Left lung (tissue), 10 donors: Measurements from ENCODE around the gene MFSD6L. TPM values are rescaled to one million over a fixed set of nuclear protein-coding genes. Genes with fewer than 3 reads are reported as not detected.

ENCODE experiments used
- ATAC-seq: fragments of 200-7000 bp; cut with Tn5 transposase; one replicate; pipeline ENCODE4 v1.9.1; 2020; ENCODE audit warnings: moderate library complexity
- DNase-seq, 4 donors: peaks; one replicate each; pipeline ENCODE4 v3.0.0-alpha.2; 2013 to 2020
- H3K27ac ChIP-seq, 2 donors: fragments of 200-600 bp; sonication (generic) in 1 of 2; one replicate each; pipeline versions ENCODE4 v1.5.0 to v1.8.0; 2020 to 2021
- H3K27me3 ChIP-seq, 2 donors: fragments of 200-600 bp; sonication (generic) in 1 of 2; one replicate each; pipeline versions ENCODE4 v1.5.0 to v1.8.0; 2020 to 2021
- H3K36me3 ChIP-seq, 2 donors: fragments of 200-600 bp; sonication (generic) in 1 of 2; one replicate each; pipeline versions ENCODE4 v1.5.0 to v1.8.0; 2020 to 2021
- H3K4me1 ChIP-seq, 2 donors: fragments of 200-600 bp; one replicate each; pipeline ENCODE4 v1.8.0; 2021
- H3K4me3 ChIP-seq, 2 donors: fragments of 200-600 bp; sonication (generic) in 1 of 2; one replicate each; pipeline versions ENCODE4 v1.5.0 to v1.8.0; 2020 to 2021; ENCODE audit warnings: mild to moderate bottlenecking in 1 of 2
- H3K9me3 ChIP-seq, 2 donors: fragments of 200-600 bp; sonication (generic) in 1 of 2; one replicate each; pipeline versions ENCODE4 v1.5.0 to v1.8.0; 2020 to 2021
- CTCF ChIP-seq, 2 donors: fragments of 200-600 bp; sonication (generic) in 1 of 2; IDR thresholded peaks; one replicate each; pipeline versions ENCODE4 v1.5.0 to v1.8.0; 2021; ENCODE audit warnings: antibody characterized with exemption in 2 of 2
- intact Hi-C, 2 donors: fragments of 100-400 bp; cut with DNase I; formaldehyde crosslinking; loops; one replicate each; pipeline versions ENCODE4 v1.11.2 to v1.14.2; 2022
- polyA plus RNA-seq, 6 donors: library from polyadenylated mRNA; unstranded; fragments of 120-200 nt; gene quantifications; one replicate each; pipeline ENCODE4 v1.2.1, GENCODE V29; 2013; ENCODE audit not compliant: insufficient read length in 6 of 6
- total RNA-seq, 2 donors: library from RNA; stranded (reverse); fragmentation: NEBNext Ultra II Directional; extraction: Animal tissue kit (Norgen Biotek cat#: 25700); gene quantifications; one replicate each; pipeline ENCODE4 v1.2.1, GENCODE V29; 2021
- donor health status: DM: no; HTN: yes; CAD: no.
- donor health status: DM: no; HTN: no; CAD: no.

The MFSD6L gene
- total and polyA plus RNA-seq, 8 donors, result 0.30 to 1.6 (median 0.65) TPM

DNA sequence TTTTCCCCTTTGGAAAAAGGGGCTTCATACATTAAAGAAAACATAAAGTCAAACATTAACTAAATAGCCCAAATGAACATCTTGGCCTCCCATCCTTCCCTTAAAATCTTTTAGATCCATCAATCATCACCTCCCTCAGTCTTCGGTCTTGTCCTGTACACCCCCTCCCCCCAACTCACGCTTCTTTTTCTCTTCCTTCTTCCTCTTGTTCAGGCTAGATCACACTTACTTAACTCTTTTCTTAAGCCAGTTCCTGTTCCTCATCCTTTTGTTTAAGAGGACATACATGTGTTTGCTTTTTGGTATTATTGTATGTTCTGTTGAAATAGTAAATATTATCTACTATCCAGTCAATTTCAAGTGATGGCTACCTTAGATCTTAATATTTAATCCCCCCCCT, 5.5 kb downstream of the MFSD6L start:
- H3K4me1 ChIP-seq, result peaks cover 0 to 26% of the 10 kb centered on the region in 2 donors
- intact Hi-C loops, result no loop called here
- no peaks in the 10 kb centered on the region for H3K36me3 ChIP-seq
- ATAC-seq (no peak), DNase-seq (no peak)
- H3K4me3 ChIP-seq, result no peak overlapping the region
- no peak for TF ChIP-seq CTCF (IDR thresholded peaks at IDR 0.05)
- peaks cover 0 to 7% of the 10 kb centered on the region in 2 donors for H3K9me3 ChIP-seq
- peaks cover 6 to 46% of the 10 kb centered on the region in 2 donors for H3K27me3 ChIP-seq
- peak overlapping the region in 1 of 2 donors; percentile 81 for H3K27ac ChIP-seq

DNA sequence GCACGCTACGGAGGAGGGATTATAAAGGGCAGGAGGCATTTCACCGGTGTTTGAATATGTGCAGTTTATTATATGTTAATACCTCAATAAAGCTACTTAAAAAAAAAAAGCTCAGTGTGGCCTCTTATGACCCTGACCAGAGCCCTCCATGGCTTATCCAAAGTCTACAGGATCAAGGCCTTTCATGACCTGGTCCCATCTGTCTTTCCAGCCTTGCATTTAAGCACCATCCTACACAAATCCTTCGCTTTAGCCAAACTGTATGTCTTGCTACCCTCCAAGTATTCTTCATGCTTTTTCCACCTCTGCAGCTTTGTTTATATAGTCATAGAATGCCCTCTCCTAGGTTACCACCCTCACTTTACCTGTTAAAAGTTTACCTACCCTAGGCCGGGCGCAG, 6.5 kb downstream of the MFSD6L start:
- TF ChIP-seq CTCF (IDR thresholded peaks at IDR 0.05), result no peak
- intact Hi-C loops, result no loop called here
- peaks cover 0 to 7% of the 10 kb centered on the region in 2 donors for H3K9me3 ChIP-seq
- no peaks in the 10 kb centered on the region for H3K36me3 ChIP-seq
- DNase-seq, result no peak
- peaks cover 0 to 36% of the 10 kb centered on the region in 2 donors for H3K27me3 ChIP-seq
- no peak for ATAC-seq
- H3K27ac ChIP-seq, result peak overlapping the region in 1 of 2 donors; percentile 61
- peaks cover 0 to 26% of the 10 kb centered on the region in 2 donors for H3K4me1 ChIP-seq
- H3K4me3 ChIP-seq, result no peak overlapping the region

- Histone ChIP-seq H3K36me3 (no peaks in the 10 kb centered on the region), H3K9me3 (peaks cover 0 to 7% of the 10 kb centered on the region in 2 donors), H3K27ac (peak overlapping the region in 1 of 2 donors; percentile 61), H3K27me3 (peaks cover 0 to 32% of the 10 kb centered on the region in 2 donors), H3K4me1 (peaks cover 0 to 26% of the 10 kb centered on the region in 2 donors), H3K4me3 (no peak overlapping the region)
- TF ChIP-seq CTCF (IDR thresholded peaks at IDR 0.05), result no peak
- DNase-seq (no peak), ATAC-seq (no peak)
- intact Hi-C loops, result no loop called here
These were observed 7.3 kb downstream of the MFSD6L start for GRCh38 chr17:8791910-8792270.

- peaks cover 0 to 36% of the 10 kb centered on the region in 2 donors for H3K27me3 ChIP-seq
- TF ChIP-seq CTCF (IDR thresholded peaks at IDR 0.05), result no peak
- intact Hi-C loops, result no loop called here
These were observed 7.8 kb downstream of the MFSD6L start for GRCh38 chr17:8791248-8791909.

GRCh38 chr17:8789743-8790142, 9.4 kb downstream of the MFSD6L start:
- H3K36me3 ChIP-seq, result no peaks in the 10 kb centered on the region
- no peak overlapping the region for H3K27ac ChIP-seq
- intact Hi-C loops, result loop anchor here in 1 of 2 donors (10.0 kb wide), 1 partner anchor 375 kb away; no protein-coding TSS in a partner anchor
- peaks cover 0 to 7% of the 10 kb centered on the region in 2 donors for H3K9me3 ChIP-seq
- ATAC-seq (peak; percentile 61), DNase-seq (no peak)
- H3K27me3 ChIP-seq, result peaks cover 3 to 37% of the 10 kb centered on the region in 2 donors
- H3K4me1 ChIP-seq, result peaks cover 0 to 24% of the 10 kb centered on the region in 2 donors
- no peak overlapping the region for H3K4me3 ChIP-seq
- no peak for TF ChIP-seq CTCF (IDR thresholded peaks at IDR 0.05)

More at GRCh38 chr17:8791248-8791909, 7.8 kb downstream of the MFSD6L start:
- no peak overlapping the region for H3K27ac ChIP-seq
- H3K9me3 ChIP-seq, result peaks cover 0 to 7% of the 10 kb centered on the region in 2 donors
- ATAC-seq, result no peak
- DNase-seq, result no peak
- no peaks in the 10 kb centered on the region for H3K36me3 ChIP-seq
- peaks cover 0 to 26% of the 10 kb centered on the region in 2 donors for H3K4me1 ChIP-seq
- no peak overlapping the region for H3K4me3 ChIP-seq
